ENCODE results near the gene KLHL26.
A peak's percentile ranks its signal among the peaks of the same experiment; 100 is the strongest.

The KLHL26 gene

GRCh38 chr19:18698321-18699167 lies 61.7 kb downstream of the KLHL26 start:
- Histone ChIP-seq H3K36me3 (ENCODE audit: control insufficient read depth, insufficient read depth, low read length) (no peaks in the 10 kb centered on the region), H3K9me3 (ENCODE audit: control insufficient read depth, insufficient read depth, low read length) (no peaks in the 10 kb centered on the region), H3K27me3 (ENCODE audit: control insufficient read depth, insufficient read depth, low read length) (0 out of 2 replicates have a peak, but pooled peaks cover 3% of the 10 kb centered on the region), H3K4me1 (ENCODE audit: control insufficient read depth, insufficient read depth, low read length) (peaks cover 20% of the 10 kb centered on the region), H3K27ac (ENCODE audit: low read depth, low read length) (no peak overlapping the region), H3K9ac (ENCODE audit: low read depth, low read length) (no peak overlapping the region), H3K4me3 (ENCODE audit: low read depth, low read length) (no peak overlapping the region)

- Histone ChIP-seq H3K4me3 (ENCODE audit: low read depth, low read length) (no peak overlapping the region), H3K4me1 (ENCODE audit: control insufficient read depth, insufficient read depth, low read length) (peaks cover 20% of the 10 kb centered on the region), H3K9me3 (ENCODE audit: control insufficient read depth, insufficient read depth, low read length) (no peaks in the 10 kb centered on the region), H3K36me3 (ENCODE audit: control insufficient read depth, insufficient read depth, low read length) (no peaks in the 10 kb centered on the region), H3K9ac (ENCODE audit: low read depth, low read length) (no peak overlapping the region), H3K27ac (ENCODE audit: low read depth, low read length) (no peak overlapping the region), H3K27me3 (ENCODE audit: control insufficient read depth, insufficient read depth, low read length) (0 out of 2 replicates have a peak, but pooled peaks cover 3% of the 10 kb centered on the region)
Measured at GRCh38 chr19:18699403-18700054, 62.7 kb downstream of the KLHL26 start.

- Histone ChIP-seq H3K27ac (ENCODE audit: low read depth, low read length) (peak overlapping the region; percentile 5), H3K4me1 (ENCODE audit: control insufficient read depth, insufficient read depth, low read length) (peaks cover 20% of the 10 kb centered on the region), H3K4me3 (ENCODE audit: low read depth, low read length) (peak overlapping the region; percentile 58), H3K9ac (ENCODE audit: low read depth, low read length) (no peak overlapping the region), H3K9me3 (ENCODE audit: control insufficient read depth, insufficient read depth, low read length) (no peaks in the 10 kb centered on the region), H3K27me3 (ENCODE audit: control insufficient read depth, insufficient read depth, low read length) (0 out of 2 replicates have a peak, but pooled peaks cover 3% of the 10 kb centered on the region), H3K36me3 (ENCODE audit: control insufficient read depth, insufficient read depth, low read length) (no peaks in the 10 kb centered on the region)
Measured at GRCh38 chr19:18700501-18701249, 63.8 kb downstream of the KLHL26 start.

GRCh38 chr19:18701250-18701608 lies 64.4 kb downstream of the KLHL26 start:
- no peak overlapping the region for H3K27ac ChIP-seq (ENCODE audit: low read depth, low read length)
- H3K9me3 ChIP-seq (ENCODE audit: control insufficient read depth, insufficient read depth, low read length): no peaks in the 10 kb centered on the region
- H3K27me3 ChIP-seq (ENCODE audit: control insufficient read depth, insufficient read depth, low read length): 0 out of 2 replicates have a peak, but pooled peaks cover 3% of the 10 kb centered on the region
- peaks cover 20% of the 10 kb centered on the region for H3K4me1 ChIP-seq (ENCODE audit: control insufficient read depth, insufficient read depth, low read length)
- H3K4me3 ChIP-seq (ENCODE audit: low read depth, low read length): peak overlapping the region; percentile 58; the same call in 1 of the 2 replicates
- no peak overlapping the region for H3K9ac ChIP-seq (ENCODE audit: low read depth, low read length)
- no peaks in the 10 kb centered on the region for H3K36me3 ChIP-seq (ENCODE audit: control insufficient read depth, insufficient read depth, low read length)

- no peaks in the 10 kb centered on the region for H3K36me3 ChIP-seq (ENCODE audit: control insufficient read depth, insufficient read depth, low read length)
- no peaks in the 10 kb centered on the region for H3K9me3 ChIP-seq (ENCODE audit: control insufficient read depth, insufficient read depth, low read length)
Measured at GRCh38 chr19:18704054-18704453, 67.2 kb downstream of the KLHL26 start.

GRCh38 chr19:18704971-18705370 lies 68.1 kb downstream of the KLHL26 start:
- Histone ChIP-seq H3K4me1 (ENCODE audit: control insufficient read depth, insufficient read depth, low read length) (peaks cover 14% of the 10 kb centered on the region), H3K9ac (ENCODE audit: low read depth, low read length) (no peak overlapping the region), H3K9me3 (ENCODE audit: control insufficient read depth, insufficient read depth, low read length) (no peaks in the 10 kb centered on the region), H3K36me3 (ENCODE audit: control insufficient read depth, insufficient read depth, low read length) (no peaks in the 10 kb centered on the region), H3K4me3 (ENCODE audit: low read depth, low read length) (no peak overlapping the region), H3K27ac (ENCODE audit: low read depth, low read length) (no peak overlapping the region), H3K27me3 (ENCODE audit: control insufficient read depth, insufficient read depth, low read length) (0 out of 2 replicates have a peak, but pooled peaks cover 2% of the 10 kb centered on the region)

More at GRCh38 chr19:18704054-18704453, 67.2 kb downstream of the KLHL26 start:
- no peak overlapping the region for H3K9ac ChIP-seq (ENCODE audit: low read depth, low read length)
- peaks cover 20% of the 10 kb centered on the region for H3K4me1 ChIP-seq (ENCODE audit: control insufficient read depth, insufficient read depth, low read length)
- H3K4me3 ChIP-seq (ENCODE audit: low read depth, low read length): no peak overlapping the region
- H3K27me3 ChIP-seq (ENCODE audit: control insufficient read depth, insufficient read depth, low read length): 0 out of 2 replicates have a peak, but pooled peaks cover 3% of the 10 kb centered on the region
- no peak overlapping the region for H3K27ac ChIP-seq (ENCODE audit: low read depth, low read length)

- Histone ChIP-seq H3K4me3 (ENCODE audit: low read depth, low read length) (no peak overlapping the region), H3K27me3 (ENCODE audit: control insufficient read depth, insufficient read depth, low read length) (no peaks in the 10 kb centered on the region), H3K36me3 (ENCODE audit: control insufficient read depth, insufficient read depth, low read length) (no peaks in the 10 kb centered on the region), H3K9ac (ENCODE audit: low read depth, low read length) (no peak overlapping the region), H3K9me3 (ENCODE audit: control insufficient read depth, insufficient read depth, low read length) (no peaks in the 10 kb centered on the region), H3K27ac (ENCODE audit: low read depth, low read length) (no peak overlapping the region), H3K4me1 (ENCODE audit: control insufficient read depth, insufficient read depth, low read length) (no peaks in the 10 kb centered on the region)
Measured at GRCh38 chr19:18708452-18709231, 71.8 kb downstream of the KLHL26 start.

GRCh38 chr19:18709546-18709945 lies 72.7 kb downstream of the KLHL26 start:
- Histone ChIP-seq H3K27ac (ENCODE audit: low read depth, low read length) (no peak overlapping the region), H3K36me3 (ENCODE audit: control insufficient read depth, insufficient read depth, low read length) (no peaks in the 10 kb centered on the region), H3K4me3 (ENCODE audit: low read depth, low read length) (no peak overlapping the region), H3K4me1 (ENCODE audit: control insufficient read depth, insufficient read depth, low read length) (no peaks in the 10 kb centered on the region), H3K9ac (ENCODE audit: low read depth, low read length) (no peak overlapping the region), H3K27me3 (ENCODE audit: control insufficient read depth, insufficient read depth, low read length) (no peaks in the 10 kb centered on the region), H3K9me3 (ENCODE audit: control insufficient read depth, insufficient read depth, low read length) (no peaks in the 10 kb centered on the region)

GRCh38 chr19:18710186-18710585 lies 73.4 kb downstream of the KLHL26 start:
- no peaks in the 10 kb centered on the region for H3K36me3 ChIP-seq (ENCODE audit: control insufficient read depth, insufficient read depth, low read length)
- H3K27me3 ChIP-seq (ENCODE audit: control insufficient read depth, insufficient read depth, low read length): no peaks in the 10 kb centered on the region
- H3K9ac ChIP-seq (ENCODE audit: low read depth, low read length): no peak overlapping the region
- H3K4me3 ChIP-seq (ENCODE audit: low read depth, low read length): no peak overlapping the region
- no peak overlapping the region for H3K27ac ChIP-seq (ENCODE audit: low read depth, low read length)
- no peaks in the 10 kb centered on the region for H3K4me1 ChIP-seq (ENCODE audit: control insufficient read depth, insufficient read depth, low read length)
- H3K9me3 ChIP-seq (ENCODE audit: control insufficient read depth, insufficient read depth, low read length): no peaks in the 10 kb centered on the region

GRCh38 chr19:18710996-18711751 lies 74.3 kb downstream of the KLHL26 start:
- no peaks in the 10 kb centered on the region for H3K36me3 ChIP-seq (ENCODE audit: control insufficient read depth, insufficient read depth, low read length)
- no peak overlapping the region for H3K4me3 ChIP-seq (ENCODE audit: low read depth, low read length)
- no peak overlapping the region for H3K27ac ChIP-seq (ENCODE audit: low read depth, low read length)
- no peaks in the 10 kb centered on the region for H3K9me3 ChIP-seq (ENCODE audit: control insufficient read depth, insufficient read depth, low read length)
- no peaks in the 10 kb centered on the region for H3K27me3 ChIP-seq (ENCODE audit: control insufficient read depth, insufficient read depth, low read length)
- H3K4me1 ChIP-seq (ENCODE audit: control insufficient read depth, insufficient read depth, low read length): no peaks in the 10 kb centered on the region
- H3K9ac ChIP-seq (ENCODE audit: low read depth, low read length): no peak overlapping the region
